SK-N-SH (cell line): ENCODE results near the gene LRRC43.

Experiments used
- CTCF ChIP-seq: fragments of 200-600 bp; sonication (generic); IDR thresholded peaks from 2 replicates; pipeline ENCODE4 v1.6.1; 2017; ENCODE audit warnings: antibody characterized with exemption, mild to moderate bottlenecking, moderate library complexity
- EP300 ChIP-seq, 2 experiments: IDR thresholded peaks; 2 replicates each; pipeline versions ENCODE4 v1.4.0 to v1.6.1; 2012; ENCODE audit warnings: borderline replicate concordance in 1 of 2, low read depth in 1 of 2, low read length in 1 of 2
- EZH2phosphoT487 ChIP-seq: fragments of 200-600 bp; sonication (generic); IDR thresholded peaks from 2 replicates; pipeline ENCODE4 v1.6.1; 2017; ENCODE audit warnings: low read depth, mixed run types, mild to moderate bottlenecking, antibody characterized with exemption, moderate library complexity, borderline replicate concordance
- FOSL2 ChIP-seq: IDR thresholded peaks from 2 replicates; pipeline ENCODE4 v1.4.0; 2012; ENCODE audit warnings: low read depth, mild to moderate bottlenecking, moderate library complexity, borderline replicate concordance
- GABPA ChIP-seq: IDR thresholded peaks from 2 replicates; pipeline ENCODE4 v1.4.0; 2012; ENCODE audit warnings: low read depth, mild to moderate bottlenecking
- MAX ChIP-seq: IDR thresholded peaks from 2 replicates; pipeline ENCODE4 v1.4.0; 2012; ENCODE audit warnings: low read depth
- MEF2A ChIP-seq: IDR thresholded peaks from 2 replicates; pipeline ENCODE4 v1.4.0; 2012; ENCODE audit warnings: low read depth, borderline replicate concordance
- POLR2AphosphoS5 ChIP-seq: IDR thresholded peaks from 2 replicates; pipeline ENCODE4 v1.6.1; 2012; ENCODE audit warnings: low read depth, low read length
- RAD21 ChIP-seq: IDR thresholded peaks from 2 replicates; pipeline ENCODE4 v1.6.1; 2012; ENCODE audit warnings: mild to moderate bottlenecking, low read length
- REST ChIP-seq: IDR thresholded peaks from 2 replicates; pipeline ENCODE4 v1.6.1; 2012; ENCODE audit warnings: mild to moderate bottlenecking, low read depth, low read length, moderate library complexity
- SIN3A ChIP-seq: IDR thresholded peaks from 2 replicates; pipeline ENCODE4 v1.6.1; 2012; ENCODE audit warnings: low read depth, mild to moderate bottlenecking, low read length, moderate library complexity, borderline replicate concordance
- TAF1 ChIP-seq: IDR thresholded peaks from 2 replicates; pipeline ENCODE4 v1.6.1; 2012; ENCODE audit warnings: low read depth, mild to moderate bottlenecking, low read length, moderate library complexity, borderline replicate concordance
- USF1 ChIP-seq: IDR thresholded peaks from 2 replicates; pipeline ENCODE4 v1.4.0; 2012; ENCODE audit warnings: low read depth, borderline replicate concordance
- USF2 ChIP-seq: fragments of 150-350 bp; IDR thresholded peaks from 2 replicates; pipeline ENCODE4 v1.6.1; 2017; ENCODE audit warnings: antibody characterized with exemption, low read length, low read depth, borderline replicate concordance

GRCh38 chr12:122160761-122161160, 22.2 kb upstream of the LRRC43 start:
- TF ChIP-seq RAD21 (no peak), EZH2phosphoT487 (no peak), CTCF (no peak), MEF2A (no peak), REST (no peak), GABPA (no peak), FOSL2 (no peak), USF1 (no peak), MAX (no peak), USF2 (no peak), EP300 (IDR thresholded peaks at IDR 0.05; ENCODE audit: borderline replicate concordance in 1 of 2, low read depth in 1 of 2, low read length in 1 of 2) (no peak), TAF1 (no peak), SIN3A (no peak), POLR2AphosphoS5 (no peak)
